OCI-M2 (cell line): ENCODE data around the gene EDARADD.

Experiments used
- DNase-seq: peaks from one replicate; lab custom pipeline; 2025; ENCODE audit not compliant: unreplicated experiment; lab: John Stamatoyannopoulos, UW

EDARADD gene

GRCh38 chr1:236511735-236512418 is 117.8 kb downstream of the EDARADD start:
- no peak for DNase-seq

GRCh38 chr1:236514703-236515442 is 120.8 kb downstream of the EDARADD start:
- DNase-seq, result no peak

GRCh38 chr1:236515443-236515958 is 121.4 kb downstream of the EDARADD start:
- DNase-seq, result no peak

- no peak for DNase-seq
Measured at GRCh38 chr1:236516929-236517704, 123.0 kb downstream of the EDARADD start.

- no peak for DNase-seq
Measured at GRCh38 chr1:236518322-236518721, 124.2 kb downstream of the EDARADD start.

GRCh38 chr1:236520445-236521005 is 126.4 kb downstream of the EDARADD start:
- no peak for DNase-seq

GRCh38 chr1:236522937-236523703 is 129.0 kb downstream of the EDARADD start:
- no peak for DNase-seq

- no peak for DNase-seq
Measured at GRCh38 chr1:236523704-236524141, 129.6 kb downstream of the EDARADD start, which contains the start of gene LGALS8. Gene LGALS8 (plus strand): TSS chr1:236523982. CDS start chr1:236526071, 2,089 bp downstream.

- DNase-seq, result no peak
Measured at GRCh38 chr1:236524142-236524894, 130.2 kb downstream of the EDARADD start.

- no peak for DNase-seq
Measured at GRCh38 chr1:236524895-236525184, 130.8 kb downstream of the EDARADD start.

- DNase-seq, result no peak
Measured at GRCh38 chr1:236526079-236526478, 132.0 kb downstream of the EDARADD start.

GRCh38 chr1:236530286-236530685 is 136.2 kb downstream of the EDARADD start:
- no peak for DNase-seq

GRCh38 chr1:236530959-236531358 is 136.9 kb downstream of the EDARADD start:
- no peak for DNase-seq

- DNase-seq, result no peak
Measured at GRCh38 chr1:236532850-236533249, 138.8 kb downstream of the EDARADD start.

- no peak for DNase-seq
Measured at GRCh38 chr1:236534151-236534651, 140.1 kb downstream of the EDARADD start.
